CD1c-positive myeloid dendritic cell (primary cell): ENCODE measurements around the gene IMPACT.
A peak's percentile ranks its signal among the peaks of the same experiment; 100 is the strongest.

Source experiments
- DNase-seq: peaks from one replicate; pipeline ENCODE4 v3.0.0-alpha.2; 2016; ENCODE audit errors: extremely low spot score

The IMPACT gene

GRCh38 chr18:24426398-24427294, at the start of gene IMPACT:
IMPACT (plus strand) TSS chr18:24426670; CDS start chr18:24426757, 87 bp downstream.
- peak; percentile 89 for DNase-seq

DNA sequence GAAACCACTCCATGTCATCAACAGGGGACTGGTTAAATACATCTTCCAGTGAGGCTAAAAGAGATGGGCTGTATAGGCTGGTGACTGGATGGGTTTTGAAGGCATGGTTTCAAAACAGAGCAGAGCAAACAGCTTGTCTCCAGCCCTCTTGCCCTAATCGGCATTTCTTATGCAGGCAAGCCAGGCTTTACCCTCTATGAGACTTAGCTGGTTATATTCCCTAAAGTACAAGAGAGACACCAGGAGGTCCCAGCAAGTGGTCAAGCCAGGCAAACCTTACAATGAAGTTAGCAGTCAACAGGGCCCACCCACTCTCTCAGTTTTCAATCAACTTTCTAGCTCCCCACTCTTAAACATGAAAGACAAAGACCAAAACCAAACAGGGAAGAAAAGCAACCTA, 47.9 kb upstream of the IMPACT start:
- no peak for DNase-seq

GRCh38 chr18:24380163-24380747, 46.2 kb upstream of the IMPACT start:
- DNase-seq: no peak

DNA sequence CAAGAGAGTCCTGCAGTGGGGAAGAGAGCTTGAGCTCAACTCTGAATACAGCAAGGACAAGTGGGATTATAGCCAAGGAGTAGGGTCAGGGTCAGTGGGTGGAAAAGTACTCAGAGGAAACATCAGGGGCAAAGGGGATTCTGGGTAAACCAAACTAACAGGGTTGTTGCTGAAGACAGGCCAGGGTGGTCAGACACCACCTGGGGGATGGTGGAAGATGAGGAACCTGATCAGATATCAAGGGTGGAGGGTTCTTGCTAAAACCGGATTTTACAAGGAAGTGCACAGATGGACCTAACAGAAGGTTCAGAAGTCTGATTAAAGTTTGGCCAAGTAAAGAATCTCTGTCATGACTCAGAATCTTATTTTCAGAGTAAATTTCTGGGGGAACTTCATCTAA, 45.3 kb upstream of the IMPACT start:
- DNase-seq: no peak

DNA sequence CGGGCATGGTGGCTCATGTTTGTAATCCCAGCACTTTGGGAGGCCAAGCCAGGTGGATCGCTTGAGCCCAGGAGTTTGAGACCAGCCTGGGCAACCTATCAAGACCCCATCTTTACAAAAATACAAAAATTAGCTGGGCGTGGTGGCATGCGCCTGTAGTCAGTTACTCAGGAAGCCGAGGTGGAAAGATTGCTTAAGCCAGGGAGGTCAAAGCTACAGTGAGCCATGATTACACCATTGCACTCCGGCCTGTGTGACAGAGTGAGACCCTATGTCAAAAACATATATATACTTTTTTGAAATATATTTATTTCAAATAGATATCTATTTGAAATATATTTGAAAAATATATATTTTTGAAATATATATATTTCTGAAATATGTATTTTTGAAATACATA, 39.8 kb upstream of the IMPACT start:
- no peak for DNase-seq

GRCh38 chr18:24388957-24389356, 37.5 kb upstream of the IMPACT start:
- DNase-seq: no peak

DNA sequence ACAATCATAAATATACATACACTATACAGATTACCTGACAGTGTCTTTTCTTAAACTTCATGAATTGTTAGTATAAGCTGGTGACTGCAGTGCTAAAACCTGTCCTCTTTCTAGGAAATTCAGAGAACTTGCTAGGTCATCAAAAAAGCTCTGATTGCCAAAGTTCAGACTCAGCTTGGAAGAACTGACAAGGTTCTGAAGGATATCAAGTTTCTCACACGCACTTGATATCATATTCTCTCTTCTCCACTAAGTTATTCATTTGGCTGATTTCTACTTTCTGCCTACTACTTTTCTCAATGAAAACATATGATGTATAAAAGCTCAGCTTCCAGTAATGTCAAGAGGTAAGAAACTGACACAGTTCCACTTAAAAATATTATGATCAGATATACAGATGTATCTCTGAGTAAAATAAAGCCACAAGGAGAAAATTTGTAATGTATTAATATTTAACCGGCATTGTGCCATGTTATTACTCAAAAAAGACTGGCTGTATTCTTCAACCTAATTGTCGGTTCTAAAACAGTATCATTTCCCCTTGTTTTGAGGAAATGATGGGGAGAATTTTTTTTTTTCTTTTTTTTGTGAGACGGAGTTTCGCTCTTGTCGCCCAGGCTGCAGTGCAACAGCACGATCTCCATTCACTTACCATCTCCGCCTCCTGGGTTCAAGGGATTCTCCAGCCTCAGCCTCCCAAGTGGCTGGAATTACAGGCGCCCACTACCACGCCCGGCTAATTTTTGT, 31.2 kb upstream of the IMPACT start:
- DNase-seq: peak; percentile 80

DNA sequence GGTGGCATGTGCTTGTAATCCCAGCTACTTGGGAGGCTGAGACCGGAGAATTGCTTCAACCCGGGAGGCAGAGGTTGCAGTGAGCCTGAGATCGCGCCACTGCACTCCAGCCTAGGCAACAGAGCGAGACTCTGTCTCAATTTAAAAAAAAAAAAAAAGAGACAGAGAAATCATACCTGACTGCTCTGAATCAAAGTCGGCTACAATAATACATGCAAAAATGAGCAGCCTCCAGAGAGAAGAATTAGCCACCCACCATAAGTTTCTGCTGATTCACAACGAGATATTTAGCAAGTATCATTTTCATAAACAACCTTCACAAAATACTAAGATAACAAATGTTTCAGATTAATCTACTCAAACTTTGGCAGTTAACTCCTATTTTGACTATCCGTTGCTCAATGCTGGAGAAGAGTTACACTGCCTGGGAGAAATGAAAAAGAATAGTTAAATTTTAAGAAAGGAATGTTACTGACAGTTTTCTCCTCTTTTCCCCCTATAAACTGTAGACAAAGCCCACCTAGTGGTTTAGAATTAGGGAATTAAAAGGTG, 30.3 kb upstream of the IMPACT start:
- DNase-seq: peak; percentile 17

DNA sequence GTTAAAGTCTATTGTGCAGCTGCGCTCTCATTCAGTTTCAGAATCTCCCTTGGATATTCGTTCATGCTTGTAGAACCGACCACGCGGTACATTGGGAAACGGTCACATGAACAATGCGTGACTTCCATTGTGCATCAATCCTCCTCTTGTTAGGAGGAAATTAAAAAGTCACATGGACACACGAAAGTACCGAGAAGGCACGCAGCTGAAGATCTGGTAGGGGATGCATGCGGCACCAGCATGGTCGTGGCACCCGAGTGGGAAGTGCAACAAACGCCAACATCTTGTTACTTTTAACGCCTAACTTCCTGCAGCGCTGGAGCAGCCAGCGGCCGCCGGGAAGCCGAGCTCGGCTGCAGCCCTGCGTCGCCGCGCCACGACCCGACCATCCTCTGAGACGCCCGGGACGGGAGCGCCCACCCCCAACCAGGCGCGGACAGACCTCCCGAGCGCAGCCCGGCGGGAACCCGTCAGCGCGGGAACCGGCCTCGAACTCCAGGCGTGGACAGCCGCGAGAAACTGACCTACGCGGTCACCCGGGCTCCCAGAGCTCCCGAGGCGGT, 29.3 kb upstream of the IMPACT start:
- peak; percentile 94 for DNase-seq

DNA sequence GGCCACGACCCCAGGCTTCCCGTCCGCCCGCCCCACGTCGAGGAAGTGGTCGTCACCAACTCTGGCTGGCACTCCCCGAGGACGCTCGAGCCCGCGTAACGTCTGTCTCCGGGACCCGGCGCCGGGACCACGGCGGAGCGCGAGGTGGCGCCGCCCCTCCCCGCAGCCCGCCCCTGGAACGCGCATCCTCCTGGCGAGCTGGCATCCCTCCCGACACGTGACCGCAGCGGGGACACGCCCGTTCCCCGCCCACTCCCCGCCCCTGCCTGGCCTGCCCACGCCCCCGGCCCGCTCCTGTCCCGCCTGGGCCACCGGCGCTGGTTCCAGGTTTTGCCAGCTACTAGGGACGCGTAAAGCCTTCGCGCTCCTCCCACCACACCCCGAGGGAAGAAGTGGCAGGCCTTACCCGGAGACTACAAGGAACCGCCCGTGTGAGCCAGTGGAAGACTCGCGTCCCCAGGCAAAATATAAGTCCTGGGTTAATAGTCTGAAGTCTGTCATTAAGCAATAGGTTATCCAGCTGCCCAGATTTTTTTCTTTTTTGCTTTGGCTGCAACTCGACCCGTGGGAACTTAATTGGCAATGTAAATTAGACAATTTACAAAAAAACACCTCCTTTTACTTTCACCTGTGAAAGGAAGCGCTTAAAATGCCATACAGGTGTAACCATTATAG, 28.6 kb upstream of the IMPACT start, which contains the start of gene OSBPL1A:
OSBPL1A (minus strand) TSS at position 131 of the 675 bp plus-strand sequence. CDS start 20,291 bp downstream, outside the sequence.
- peak; percentile 94 for DNase-seq

DNA sequence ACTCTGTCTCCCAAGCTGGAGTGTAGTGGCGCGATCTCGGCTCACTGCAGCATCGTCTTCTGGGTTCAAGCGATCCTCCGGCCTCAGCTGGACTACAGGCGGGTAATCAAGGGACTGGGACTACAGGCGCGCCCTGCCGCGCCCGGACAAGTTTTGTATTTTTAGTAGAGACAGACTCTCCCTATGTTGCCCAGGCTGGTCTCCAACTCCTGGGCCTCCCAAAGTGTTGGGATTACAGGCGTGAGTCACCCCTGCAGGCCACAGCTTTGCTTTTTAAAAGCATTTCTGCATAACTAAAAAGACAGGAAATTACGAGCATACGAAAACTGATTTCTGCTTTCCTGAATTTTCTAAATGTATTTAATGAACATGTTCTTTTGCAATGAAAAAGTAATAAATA, 27.9 kb upstream of the IMPACT start:
- DNase-seq: peak; percentile 33

DNA sequence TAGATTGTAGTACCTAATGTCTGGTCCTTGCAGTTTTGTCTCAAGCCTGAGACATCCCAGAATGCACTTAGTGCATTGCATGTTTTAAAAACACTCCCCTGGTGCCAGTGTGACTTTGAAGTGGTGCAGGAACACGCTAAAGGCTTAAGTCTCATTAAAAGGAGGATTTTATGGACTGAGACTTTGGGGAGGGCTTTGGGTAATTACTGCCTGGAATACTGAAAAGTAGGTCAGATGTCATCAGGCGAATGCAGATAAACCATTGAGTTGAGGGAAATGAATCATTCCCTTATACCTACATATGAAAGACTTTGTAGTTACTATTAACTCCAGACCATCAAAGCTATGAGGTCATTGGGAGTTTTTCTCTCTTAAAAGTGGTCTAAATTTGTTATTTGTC, 25.9 kb upstream of the IMPACT start:
- no peak for DNase-seq

GRCh38 chr18:24402209-24402785, 24.2 kb upstream of the IMPACT start:
- peak; percentile 12 for DNase-seq

DNA sequence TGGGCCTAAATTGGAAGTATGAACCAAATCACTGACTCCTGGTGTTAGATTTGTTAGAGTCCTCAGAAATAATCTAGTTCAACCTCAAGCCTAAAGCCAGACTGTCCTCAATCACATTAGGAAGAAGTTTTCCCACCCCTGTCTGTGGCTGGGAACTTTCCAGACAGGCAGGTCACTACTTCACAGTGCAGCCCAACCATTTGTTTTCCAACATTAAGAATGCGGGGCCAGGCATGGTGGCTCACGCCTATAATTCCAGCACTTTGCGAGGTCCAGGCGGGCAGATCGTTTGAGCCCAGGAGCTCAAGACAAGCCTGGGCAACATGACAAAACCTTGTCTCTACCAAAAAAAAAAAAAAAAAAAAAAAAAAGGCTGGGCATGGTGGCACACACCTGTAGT, 23.4 kb upstream of the IMPACT start:
- DNase-seq: no peak

DNA sequence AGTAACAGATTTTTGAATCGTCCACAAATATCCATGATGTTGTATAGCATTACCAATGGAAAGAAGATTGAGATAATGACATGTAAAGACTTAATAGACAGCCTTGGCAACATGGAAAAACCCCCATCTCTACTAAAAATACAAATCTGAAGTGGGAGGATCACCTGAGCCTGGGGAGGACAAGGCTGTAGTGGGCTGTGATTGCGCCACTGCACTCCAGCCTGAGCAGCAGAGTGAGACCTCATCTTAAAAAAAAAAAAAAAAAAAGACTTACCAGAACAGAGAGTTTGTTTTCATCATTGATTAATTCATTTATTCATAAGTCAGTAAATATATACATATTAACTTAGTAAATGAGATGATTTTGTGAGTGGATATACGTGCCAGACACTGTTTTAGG, 21.9 kb upstream of the IMPACT start:
- DNase-seq: no peak

GRCh38 chr18:24408496-24408895, 18.0 kb upstream of the IMPACT start:
- no peak for DNase-seq

- no peak for DNase-seq
These were observed 13.3 kb upstream of the IMPACT start for GRCh38 chr18:24413148-24413547.

GRCh38 chr18:24414349-24415003, 12.0 kb upstream of the IMPACT start:
- no peak for DNase-seq

GRCh38 chr18:24417480-24417879, 9.0 kb upstream of the IMPACT start:
- DNase-seq: no peak

DNA sequence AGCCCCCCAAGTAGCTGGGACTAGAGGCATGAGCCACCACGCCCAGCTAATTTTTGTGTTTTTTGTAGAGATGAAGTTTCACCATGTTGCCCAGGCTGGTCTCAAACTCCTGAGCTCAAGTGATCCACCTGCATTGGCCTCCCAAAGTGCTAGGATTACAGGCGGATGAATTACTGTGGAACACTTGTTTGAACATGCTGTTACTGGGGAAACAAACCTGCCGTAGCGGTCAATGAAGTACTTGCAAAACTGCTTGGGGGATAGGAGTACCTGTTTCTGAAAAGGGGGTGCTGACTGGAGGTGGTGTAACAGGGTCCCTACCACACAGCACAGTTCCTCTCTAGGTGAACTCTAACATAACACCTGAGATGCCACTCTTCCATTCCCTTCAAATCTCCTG, 5.9 kb upstream of the IMPACT start:
- DNase-seq: no peak
